ENCODE measurements around the gene GPC6. TPM values are rescaled to one million over a fixed set of nuclear protein-coding genes. Genes with fewer than 3 reads are reported as not detected.

Gene GPC6
- total RNA-seq, 1 donor from 2014 or later = 8.4 TPM

GRCh38 chr13:93736081-93736480, 509.5 kb downstream of the GPC6 start:
- no peaks in the 10 kb centered on the region for H3K27me3 ChIP-seq
- H3K36me3 ChIP-seq = no peaks in the 10 kb centered on the region
- H3K27ac ChIP-seq = no peak overlapping the region
- no peak for DNase-seq
- no peak for ATAC-seq
- TF ChIP-seq, protein P1, sequence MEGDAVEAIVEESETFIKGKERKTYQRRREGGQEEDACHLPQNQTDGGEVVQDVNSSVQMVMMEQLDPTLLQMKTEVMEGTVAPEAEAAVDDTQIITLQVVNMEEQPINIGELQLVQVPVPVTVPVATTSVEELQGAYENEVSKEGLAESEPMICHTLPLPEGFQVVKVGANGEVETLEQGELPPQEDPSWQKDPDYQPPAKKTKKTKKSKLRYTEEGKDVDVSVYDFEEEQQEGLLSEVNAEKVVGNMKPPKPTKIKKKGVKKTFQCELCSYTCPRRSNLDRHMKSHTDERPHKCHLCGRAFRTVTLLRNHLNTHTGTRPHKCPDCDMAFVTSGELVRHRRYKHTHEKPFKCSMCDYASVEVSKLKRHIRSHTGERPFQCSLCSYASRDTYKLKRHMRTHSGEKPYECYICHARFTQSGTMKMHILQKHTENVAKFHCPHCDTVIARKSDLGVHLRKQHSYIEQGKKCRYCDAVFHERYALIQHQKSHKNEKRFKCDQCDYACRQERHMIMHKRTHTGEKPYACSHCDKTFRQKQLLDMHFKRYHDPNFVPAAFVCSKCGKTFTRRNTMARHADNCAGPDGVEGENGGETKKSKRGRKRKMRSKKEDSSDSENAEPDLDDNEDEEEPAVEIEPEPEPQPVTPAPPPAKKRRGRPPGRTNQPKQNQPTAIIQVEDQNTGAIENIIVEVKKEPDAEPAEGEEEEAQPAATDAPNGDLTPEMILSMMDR (IDR thresholded peaks at IDR 0.05) = no peak
- intact Hi-C loops (cut with DNase I) = no loop called here
- no peaks in the 10 kb centered on the region for H3K9me3 ChIP-seq
- no peak overlapping the region for H3K4me3 ChIP-seq
- H3K4me1 ChIP-seq = no peaks in the 10 kb centered on the region

- Histone ChIP-seq H3K4me1 (no peaks in the 10 kb centered on the region), H3K27me3 (no peaks in the 10 kb centered on the region), H3K9me3 (no peaks in the 10 kb centered on the region), H3K27ac (no peak overlapping the region), H3K36me3 (no peaks in the 10 kb centered on the region), H3K4me3 (no peak overlapping the region)
- intact Hi-C loops (cut with DNase I) = no loop called here
- no peak for ATAC-seq
- TF ChIP-seq, protein P1 (IDR thresholded peaks at IDR 0.05) = no peak
- DNase-seq = no peak
Observed at GRCh38 chr13:93736909-93737308, 510.3 kb downstream of the GPC6 start.

- no peak for DNase-seq
- no peaks in the 10 kb centered on the region for H3K27me3 ChIP-seq
- no peaks in the 10 kb centered on the region for H3K9me3 ChIP-seq
- no peak for ATAC-seq
- no peaks in the 10 kb centered on the region for H3K36me3 ChIP-seq
- intact Hi-C loops (cut with DNase I) = no loop called here
- H3K4me3 ChIP-seq = no peak overlapping the region
- H3K4me1 ChIP-seq = no peaks in the 10 kb centered on the region
- TF ChIP-seq, protein P1 (IDR thresholded peaks at IDR 0.05) = no peak
- H3K27ac ChIP-seq = no peak overlapping the region
Observed at GRCh38 chr13:93740334-93740733, 513.7 kb downstream of the GPC6 start.

DNA sequence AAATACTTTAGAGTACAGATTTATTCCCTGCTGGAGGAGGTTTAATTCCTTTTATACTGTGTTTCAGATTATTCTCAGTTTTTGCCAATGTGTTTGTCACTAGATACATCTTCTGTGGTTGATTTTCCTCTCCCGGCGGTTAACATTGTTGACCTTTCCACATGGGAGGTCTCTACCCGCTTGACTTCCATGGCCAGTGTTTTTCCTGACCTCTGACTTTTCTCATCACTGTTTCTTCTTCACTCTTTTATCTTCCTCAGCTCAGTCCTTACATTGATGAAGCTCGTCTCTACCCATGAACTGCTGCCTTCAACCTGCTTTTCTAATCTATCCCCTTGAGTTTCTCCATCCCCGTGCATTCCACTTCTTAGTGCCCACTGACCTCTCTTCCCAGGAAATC, 517.4 kb downstream of the GPC6 start:
- no peaks in the 10 kb centered on the region for H3K4me1 ChIP-seq
- intact Hi-C loops (cut with DNase I) = no loop called here
- no peaks in the 10 kb centered on the region for H3K9me3 ChIP-seq
- TF ChIP-seq, protein P1 (IDR thresholded peaks at IDR 0.05) = no peak
- H3K27ac ChIP-seq = no peak overlapping the region
- no peak overlapping the region for H3K4me3 ChIP-seq
- no peak for ATAC-seq
- no peaks in the 10 kb centered on the region for H3K27me3 ChIP-seq
- H3K36me3 ChIP-seq = no peaks in the 10 kb centered on the region
- no peak for DNase-seq

GRCh38 chr13:93744886-93745285, 518.3 kb downstream of the GPC6 start:
- ATAC-seq (no peak), DNase-seq (no peak)
- TF ChIP-seq, protein P1 (IDR thresholded peaks at IDR 0.05) = no peak
- Histone ChIP-seq H3K9me3 (no peaks in the 10 kb centered on the region), H3K4me3 (no peak overlapping the region), H3K36me3 (no peaks in the 10 kb centered on the region), H3K27me3 (no peaks in the 10 kb centered on the region), H3K4me1 (no peaks in the 10 kb centered on the region), H3K27ac (no peak overlapping the region)
- intact Hi-C loops (cut with DNase I) = no loop called here

- Histone ChIP-seq H3K36me3 (no peaks in the 10 kb centered on the region), H3K4me3 (no peak overlapping the region), H3K27ac (no peak overlapping the region), H3K9me3 (no peaks in the 10 kb centered on the region), H3K4me1 (no peaks in the 10 kb centered on the region), H3K27me3 (no peaks in the 10 kb centered on the region)
- DNase-seq (no peak), ATAC-seq (no peak)
- TF ChIP-seq, protein P1 (IDR thresholded peaks at IDR 0.05) = no peak
- intact Hi-C loops (cut with DNase I) = no loop called here
Observed at GRCh38 chr13:93745884-93746283, 519.3 kb downstream of the GPC6 start.

Measured in upper lobe of right lung (tissue), 1 donor.